KG1 (cell line): ENCODE results near the gene TNFRSF1B.

ENCODE experiments used
- DNase-seq: peaks from one replicate; lab custom pipeline; 2025; lab: John Stamatoyannopoulos, UW

TNFRSF1B gene

GRCh38 chr1:12158357-12159092 is 8.3 kb upstream of the TNFRSF1B start:
- no peak for DNase-seq

DNA sequence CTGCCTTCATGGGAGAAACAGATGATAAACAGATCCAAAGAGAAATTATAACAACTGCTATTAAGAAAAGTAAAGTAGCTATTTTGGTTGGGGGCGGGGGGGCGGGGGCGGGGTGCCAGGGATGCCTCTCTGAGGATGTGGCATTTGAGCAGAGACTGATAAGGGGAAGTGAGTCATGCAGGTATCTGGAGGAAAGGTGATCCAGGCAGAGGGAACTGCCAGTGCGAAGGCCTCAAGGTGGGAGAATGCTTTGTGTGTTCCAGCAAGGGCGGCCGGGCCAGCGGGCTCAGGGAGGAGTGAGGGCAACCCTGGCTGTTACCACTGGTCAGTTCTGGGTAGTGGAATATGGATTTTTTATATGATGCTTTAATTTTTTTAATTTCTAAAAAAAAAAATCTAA is 7.0 kb upstream of the TNFRSF1B start:
- no peak for DNase-seq

- no peak for DNase-seq
Observed at GRCh38 chr1:12161324-12161661, 5.5 kb upstream of the TNFRSF1B start.

- peak; percentile 16 for DNase-seq
Observed at GRCh38 chr1:12161662-12162458, 4.9 kb upstream of the TNFRSF1B start.

DNA sequence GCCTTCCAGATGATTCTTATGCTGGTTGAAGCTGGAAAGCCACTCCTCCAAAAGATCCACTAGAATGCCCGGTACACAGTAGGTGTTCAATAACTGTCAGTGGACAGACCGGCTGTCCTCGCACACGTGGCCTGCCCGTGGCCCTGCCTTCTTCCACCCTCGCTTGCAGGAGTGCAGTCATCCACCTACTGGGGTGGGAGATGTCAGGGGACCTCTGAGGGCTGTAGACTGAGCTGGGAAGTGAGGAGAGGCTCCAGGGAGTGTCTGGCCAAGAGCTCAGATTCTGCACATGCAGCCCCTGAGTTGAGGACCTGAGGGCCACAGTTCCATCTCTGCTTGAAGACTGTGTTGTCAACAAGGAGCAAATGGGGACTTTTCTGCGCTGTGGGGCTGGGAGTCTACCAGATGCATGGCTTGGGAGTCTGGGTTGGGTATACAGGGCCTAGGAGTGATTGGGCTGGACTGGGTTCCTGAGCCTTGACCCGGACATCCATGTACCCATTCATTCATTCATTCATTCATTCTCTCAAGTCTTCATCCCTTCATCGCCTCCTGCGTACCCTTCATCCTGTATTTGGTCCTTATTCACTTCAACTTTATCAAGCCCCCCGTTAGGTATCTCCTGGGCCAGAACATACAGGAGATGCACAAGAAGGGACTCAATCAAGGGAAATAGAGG is 4.2 kb upstream of the TNFRSF1B start:
- no peak for DNase-seq

GRCh38 chr1:12163210-12163609 is 3.6 kb upstream of the TNFRSF1B start:
- DNase-seq: no peak

DNA sequence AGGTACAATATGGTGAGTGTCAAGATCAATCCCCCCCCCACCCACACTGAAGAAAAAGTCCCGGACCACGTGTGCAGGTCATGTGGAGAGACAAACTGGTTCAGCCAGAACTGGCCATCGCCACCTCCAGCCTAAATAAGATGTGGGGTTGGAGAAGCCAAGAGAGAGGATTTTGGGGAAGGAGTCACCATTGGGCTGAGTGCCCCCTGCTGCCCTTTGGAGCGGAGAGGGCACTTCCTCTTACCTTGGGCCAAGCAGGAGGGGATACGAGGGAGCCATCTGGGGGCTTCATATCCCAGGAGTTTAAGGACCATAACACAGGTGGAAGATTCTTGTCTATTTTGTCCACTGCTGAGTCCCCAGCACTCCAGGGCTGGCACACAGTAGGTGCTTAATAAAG is 2.6 kb upstream of the TNFRSF1B start:
- DNase-seq: no peak

DNA sequence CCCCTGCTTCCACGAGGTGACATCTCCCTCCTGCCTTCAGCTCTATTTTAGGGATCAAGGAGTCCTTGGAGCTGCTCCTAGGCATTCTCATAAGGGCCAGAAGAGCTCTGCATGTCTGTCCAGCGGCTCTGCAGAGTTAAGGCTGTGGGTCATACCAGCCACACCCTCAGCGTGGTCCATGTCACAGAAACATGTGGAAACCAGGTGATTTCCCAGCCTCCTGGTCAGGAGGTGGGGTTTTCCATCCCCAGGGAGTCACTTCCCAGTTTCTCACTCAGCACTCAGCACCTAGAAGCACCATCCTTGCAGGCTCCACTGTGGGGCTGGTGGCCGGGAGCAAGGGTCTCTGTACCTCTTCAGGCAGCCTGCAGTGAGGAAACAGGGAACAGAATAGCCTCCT is 1.4 kb upstream of the TNFRSF1B start:
- DNase-seq: no peak

GRCh38 chr1:12167493-12168429 is 970 bp downstream of the TNFRSF1B start:
- peak; percentile 45 for DNase-seq

DNA sequence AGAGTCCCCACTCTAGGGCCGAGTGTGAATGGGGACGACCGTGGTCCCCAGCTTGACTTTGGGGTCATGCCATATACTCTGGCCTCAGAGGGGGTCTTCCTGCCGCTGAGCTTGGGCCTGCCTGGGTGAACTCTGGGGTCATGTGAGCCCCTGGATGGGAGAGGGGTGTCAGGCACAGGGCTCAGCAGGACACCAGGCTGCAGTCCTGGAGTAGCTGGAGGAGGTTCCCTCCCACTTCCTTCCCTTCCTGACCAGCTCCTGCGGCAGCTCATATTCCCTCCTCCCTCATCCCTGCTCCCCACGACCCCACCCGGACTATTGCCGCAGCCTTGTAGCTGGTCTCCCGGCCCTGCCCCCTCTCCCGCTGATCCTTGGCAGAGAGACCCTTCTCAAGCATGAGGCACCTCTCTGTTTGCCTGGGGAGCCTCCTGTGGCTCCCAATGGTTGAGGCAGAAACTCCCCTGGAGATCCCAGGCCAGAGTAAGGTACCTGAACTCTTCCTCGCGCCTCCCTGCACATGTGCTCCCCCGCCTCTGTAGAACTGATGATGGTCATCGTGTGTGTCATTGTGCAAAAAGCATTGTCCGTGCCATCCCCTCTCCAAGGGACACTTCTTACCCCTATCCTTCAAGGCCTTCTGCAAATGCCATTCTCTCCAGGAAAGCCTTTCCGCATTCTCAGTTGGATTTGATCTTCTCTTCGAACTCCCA is 1.8 kb downstream of the TNFRSF1B start:
- no peak for DNase-seq

GRCh38 chr1:12169442-12170135 is 2.8 kb downstream of the TNFRSF1B start:
- DNase-seq: no peak

DNA sequence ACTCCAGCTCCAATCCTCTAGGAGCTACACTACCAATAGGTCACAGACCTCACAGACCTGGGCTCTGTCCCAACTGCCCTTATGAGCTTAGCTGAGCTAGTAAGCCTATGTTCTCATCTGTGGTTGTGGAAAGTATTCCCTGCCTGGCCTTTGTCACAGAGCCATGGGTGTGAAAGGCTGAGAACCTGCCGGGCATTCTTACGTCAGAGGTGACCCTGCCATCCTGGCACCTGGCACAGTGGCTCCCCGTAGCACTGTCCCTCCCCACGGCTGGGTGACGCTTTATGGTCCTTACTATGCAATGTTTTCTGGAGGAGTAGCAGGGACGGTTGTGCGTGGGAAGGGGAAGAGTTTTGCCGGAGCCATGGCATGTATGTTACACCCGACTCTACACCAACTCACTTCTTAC is 3.5 kb downstream of the TNFRSF1B start:
- no peak for DNase-seq

DNA sequence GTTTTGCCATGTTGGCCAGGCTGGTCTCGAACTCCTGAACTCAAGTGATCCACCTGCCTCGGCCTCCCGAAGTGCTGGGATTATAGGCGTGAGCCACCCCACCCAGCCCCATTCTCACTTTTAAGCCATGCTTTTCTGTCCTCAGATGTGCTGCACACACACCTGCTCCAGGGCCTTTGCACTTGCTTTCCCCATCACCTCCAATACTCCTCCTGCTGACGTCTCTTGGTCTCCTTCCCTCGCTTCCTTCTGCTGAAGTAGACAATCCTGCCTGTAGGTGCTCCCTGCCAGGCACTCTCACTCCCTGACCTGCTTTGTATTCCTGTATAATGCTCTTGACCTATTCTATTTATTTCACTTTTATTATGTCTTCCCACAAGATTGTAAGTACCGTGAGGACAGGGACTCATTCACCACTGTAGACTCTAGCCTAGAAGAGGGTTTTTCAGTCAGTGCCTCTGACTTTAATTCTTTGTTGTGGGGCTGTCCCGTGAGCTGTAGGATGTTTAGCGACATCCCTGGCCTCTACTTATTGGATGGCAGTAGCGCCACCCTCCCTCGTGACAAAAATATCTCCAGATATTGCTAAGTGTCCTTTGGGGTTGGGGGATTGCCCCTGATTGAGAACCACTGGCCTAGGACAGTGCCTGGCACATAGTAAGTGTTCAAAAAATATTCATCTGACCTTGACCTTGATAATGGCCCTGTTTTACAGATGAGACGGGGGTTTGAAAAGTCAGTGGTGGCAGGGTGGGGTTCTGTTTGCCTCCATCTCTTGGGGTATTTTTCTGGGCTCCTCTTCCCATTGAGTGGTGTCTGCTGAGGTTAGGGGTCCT is 4.6 kb downstream of the TNFRSF1B start:
- DNase-seq: no peak

- DNase-seq: no peak
Observed at GRCh38 chr1:12172042-12172851, 5.5 kb downstream of the TNFRSF1B start.

GRCh38 chr1:12173041-12173509 is 6.3 kb downstream of the TNFRSF1B start:
- no peak for DNase-seq

GRCh38 chr1:12173631-12174121 is 6.9 kb downstream of the TNFRSF1B start:
- DNase-seq: peak; percentile 61

- DNase-seq: no peak
Observed at GRCh38 chr1:12174924-12175810, 8.4 kb downstream of the TNFRSF1B start.
